Activated CD4-positive, alpha-beta memory T cell treated with anti-CD3 and anti-CD28 coated beads for 36 hours (primary cell): Measurements from ENCODE around the gene TMTC4. TPM values are rescaled to one million over a fixed set of nuclear protein-coding genes. Genes with fewer than 3 reads are reported as not detected.

Experiments used
- CTCF ChIA-PET: fragments of 350-600 bp; sonication (Branson Sonifier 250); formaldehyde crosslinking; loops from one replicate; lab custom pipeline; 2021; ENCODE audit warnings: antibody characterized with exemption, inconsistent platforms; lab: Charles Lee
- POLR2A ChIA-PET: fragments of 350-600 bp; sonication (Branson Sonifier 250); formaldehyde crosslinking; loops from one replicate; lab custom pipeline; 2021; ENCODE audit warnings: antibody characterized with exemption; lab: Charles Lee
- DNase-seq: peaks from one replicate; pipeline ENCODE4 v3.0.0-alpha.2; 2020
- H3K27ac Mint-ChIP-seq: one replicate; pipeline ENCODE4 v1.8.0; 2021; ENCODE audit warnings: mixed read lengths
- H3K27me3 Mint-ChIP-seq: one replicate; pipeline ENCODE4 v1.8.0; 2021; ENCODE audit warnings: mixed read lengths
- H3K36me3 Mint-ChIP-seq: one replicate; pipeline ENCODE4 v1.8.0; 2021; ENCODE audit warnings: mixed read lengths
- H3K4me1 Mint-ChIP-seq: one replicate; pipeline ENCODE4 v1.8.0; 2021; ENCODE audit warnings: low read depth, mixed read lengths
- H3K4me3 Mint-ChIP-seq: one replicate; pipeline ENCODE4 v1.8.0; 2021; ENCODE audit warnings: mild to moderate bottlenecking, mixed read lengths
- H3K9me3 Mint-ChIP-seq: one replicate; pipeline ENCODE4 v1.8.0; 2021; ENCODE audit warnings: mixed read lengths
- intact Hi-C: fragments of 100-400 bp; cut with micrococcal nuclease; formaldehyde crosslinking; loops from one replicate; pipeline ENCODE4 v1.15.1; 2023
- total RNA-seq, 2 experiments: library from RNA; stranded (reverse); gene quantifications; one replicate each; pipeline ENCODE4 v1.2.3, GENCODE V29; 2021

TMTC4 gene
- total RNA-seq, 2 experiments from 2014 or later: 14.4 to 14.7 TPM

DNA sequence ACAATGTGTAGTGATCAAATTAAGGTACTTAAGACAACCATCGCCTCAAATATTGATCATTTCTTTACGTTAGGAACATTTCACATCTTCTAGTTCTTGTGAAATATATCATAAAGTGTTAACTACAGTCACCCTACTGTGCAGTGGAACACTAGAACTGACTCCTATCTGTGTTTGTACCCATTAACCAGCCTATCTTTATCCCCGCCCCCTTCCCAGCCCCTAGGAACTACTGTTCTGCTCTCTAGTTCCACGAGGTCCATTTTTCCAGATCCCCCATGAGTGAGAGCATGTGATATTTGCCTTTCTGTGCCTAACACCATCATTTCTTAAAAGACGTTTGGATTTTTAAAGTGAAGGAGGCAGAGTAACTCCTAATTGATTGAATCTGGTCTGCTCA is 61.6 kb downstream of the TMTC4 start:
- H3K4me1 Mint-ChIP-seq: peaks cover 21% of the 10 kb centered on the region
- H3K9me3 Mint-ChIP-seq: no peaks in the 10 kb centered on the region
- intact Hi-C loops: no loop called here
- no peak overlapping the region for H3K4me3 Mint-ChIP-seq
- DNase-seq: no peak
- CTCF ChIA-PET: no interaction called here
- POLR2A ChIA-PET: no interaction called here
- H3K27me3 Mint-ChIP-seq: no peaks in the 10 kb centered on the region
- peaks cover 23% of the 10 kb centered on the region for H3K36me3 Mint-ChIP-seq
- H3K27ac Mint-ChIP-seq: no peak overlapping the region

DNA sequence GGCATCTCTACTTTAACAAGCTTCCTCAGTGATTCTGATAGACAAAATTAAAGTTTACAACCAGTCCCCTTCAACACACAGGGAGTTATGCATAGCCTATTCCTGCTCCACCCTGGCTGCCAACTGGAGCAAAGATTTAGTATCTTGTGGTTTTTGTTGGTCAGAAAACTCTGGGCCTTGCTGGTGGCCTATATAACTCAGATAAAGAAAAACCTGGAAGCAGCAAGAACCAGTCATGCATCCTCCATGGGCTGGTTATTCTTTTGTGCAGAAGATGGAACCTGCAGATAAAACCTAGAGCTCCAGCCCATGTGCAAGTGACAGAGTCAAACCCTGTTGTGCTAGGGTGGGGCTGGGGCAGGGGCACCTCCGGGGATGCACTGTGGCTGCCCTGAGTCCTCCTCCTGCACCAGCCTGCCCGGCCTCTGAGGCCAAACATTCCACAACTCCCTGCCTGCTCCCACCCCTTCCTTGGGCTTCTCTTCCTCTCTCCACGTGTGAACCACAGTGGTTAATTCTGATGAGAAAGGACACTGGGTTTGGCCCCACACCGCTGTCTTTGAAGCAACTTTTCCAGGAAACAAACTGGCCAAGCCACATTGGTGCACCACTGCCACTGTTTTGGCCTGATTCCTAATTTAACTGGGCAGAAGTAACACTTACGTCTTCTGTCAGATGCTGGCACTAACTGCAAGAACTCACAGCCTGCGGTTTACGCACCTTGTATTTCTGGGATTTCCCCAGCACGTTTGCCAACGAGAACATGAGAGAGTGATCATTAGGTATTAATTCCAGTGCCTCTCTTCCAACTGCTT is 62.7 kb downstream of the TMTC4 start:
- peaks cover 22% of the 10 kb centered on the region for H3K4me1 Mint-ChIP-seq
- H3K27ac Mint-ChIP-seq: no peak overlapping the region
- POLR2A ChIA-PET: no interaction called here
- H3K27me3 Mint-ChIP-seq: no peaks in the 10 kb centered on the region
- intact Hi-C loops: no loop called here
- no peak overlapping the region for H3K4me3 Mint-ChIP-seq
- CTCF ChIA-PET: no interaction called here
- peak; percentile 21 for DNase-seq
- H3K9me3 Mint-ChIP-seq: no peaks in the 10 kb centered on the region
- peaks cover 22% of the 10 kb centered on the region for H3K36me3 Mint-ChIP-seq

DNA sequence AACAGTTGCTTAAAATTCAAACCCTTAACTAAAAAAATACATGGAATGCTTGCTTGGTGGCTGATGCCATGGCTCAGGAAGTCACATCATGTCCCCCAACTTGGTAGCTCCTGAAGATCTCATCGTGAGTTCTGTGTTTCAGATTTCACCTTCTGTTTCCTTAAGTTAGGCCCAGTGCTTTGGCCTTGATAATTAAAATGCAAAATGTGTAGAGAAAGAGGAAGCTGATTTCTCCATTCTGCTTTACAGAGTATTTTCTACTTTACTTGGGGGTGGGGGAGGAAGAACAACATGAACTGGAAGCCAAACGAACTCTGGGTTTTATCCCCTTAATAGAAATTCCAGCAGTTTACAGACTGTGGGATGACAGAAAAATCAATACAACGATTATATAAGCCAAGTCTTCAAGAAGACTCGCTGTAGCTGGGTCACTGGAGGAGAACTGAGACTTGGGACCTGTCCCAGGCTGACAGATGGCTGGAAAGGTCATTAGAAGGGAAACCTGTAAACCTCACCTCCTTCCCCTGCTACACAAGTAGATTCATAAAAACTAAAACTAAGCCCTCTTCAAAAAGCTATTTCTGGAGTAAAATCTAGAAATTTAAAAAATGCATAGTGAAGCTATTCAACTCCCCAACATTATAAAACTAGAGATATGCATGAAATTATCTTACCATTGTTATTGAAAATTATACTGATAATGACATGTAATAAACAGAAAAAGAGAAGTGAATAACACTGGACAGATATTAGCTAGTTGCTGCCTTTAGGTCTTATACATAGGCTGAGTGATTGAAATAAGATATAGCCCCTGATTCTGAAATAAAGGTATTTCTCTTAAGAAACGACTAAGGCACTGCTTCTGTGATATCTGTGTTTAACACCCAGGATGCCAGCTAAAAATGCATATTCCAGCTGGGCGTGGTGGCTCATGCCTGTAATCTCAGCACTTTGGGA is 63.9 kb downstream of the TMTC4 start:
- no peak for DNase-seq
- Mint-ChIP-seq H3K9me3 (no peaks in the 10 kb centered on the region), H3K4me1 (peaks cover 22% of the 10 kb centered on the region), H3K4me3 (no peak overlapping the region), H3K36me3 (peaks cover 22% of the 10 kb centered on the region), H3K27me3 (no peaks in the 10 kb centered on the region), H3K27ac (no peak overlapping the region)
- intact Hi-C loops: no loop called here
- POLR2A ChIA-PET: no interaction called here
- CTCF ChIA-PET: interaction anchor here (1.0 to 1.3 kb wide), 2 partner anchors 20 to 38 kb away, joined by 3 read pairs; no protein-coding TSS in a partner anchor

DNA sequence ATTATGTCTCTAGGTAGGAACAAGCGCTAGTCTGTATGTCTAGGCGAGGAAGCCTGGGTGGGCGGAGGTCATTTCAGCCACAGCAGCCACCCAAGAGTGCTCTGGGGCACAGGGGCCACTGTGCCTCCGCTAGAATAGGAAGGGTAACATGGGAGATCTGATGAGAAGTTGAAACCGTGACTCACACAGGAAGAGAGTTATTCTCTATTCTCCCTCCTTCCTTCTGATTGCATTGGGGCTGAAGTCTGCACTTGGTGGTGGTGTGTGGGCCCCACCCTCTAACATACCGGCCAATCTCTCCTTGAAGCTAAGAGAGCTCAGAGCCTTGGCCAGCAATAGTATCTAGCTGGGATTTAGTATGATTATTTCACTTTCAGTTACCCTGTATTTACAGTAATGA is 65.7 kb downstream of the TMTC4 start:
- peaks cover 22% of the 10 kb centered on the region for H3K36me3 Mint-ChIP-seq
- CTCF ChIA-PET: interaction anchor here (0.5 to 1.4 kb wide), 2 partner anchors 21 to 48 kb away, joined by 4 to 9 read pairs; no protein-coding TSS in a partner anchor
- no peaks in the 10 kb centered on the region for H3K9me3 Mint-ChIP-seq
- peak; percentile 38 for DNase-seq
- POLR2A ChIA-PET: no interaction called here
- H3K27me3 Mint-ChIP-seq: no peaks in the 10 kb centered on the region
- peaks cover 22% of the 10 kb centered on the region for H3K4me1 Mint-ChIP-seq
- intact Hi-C loops: loop anchor here (2.0 kb wide), 1 partner anchor 20 kb away; the partner anchor contains the start of gene GGACT
- H3K4me3 Mint-ChIP-seq: no peak overlapping the region
- H3K27ac Mint-ChIP-seq: no peak overlapping the region

DNA sequence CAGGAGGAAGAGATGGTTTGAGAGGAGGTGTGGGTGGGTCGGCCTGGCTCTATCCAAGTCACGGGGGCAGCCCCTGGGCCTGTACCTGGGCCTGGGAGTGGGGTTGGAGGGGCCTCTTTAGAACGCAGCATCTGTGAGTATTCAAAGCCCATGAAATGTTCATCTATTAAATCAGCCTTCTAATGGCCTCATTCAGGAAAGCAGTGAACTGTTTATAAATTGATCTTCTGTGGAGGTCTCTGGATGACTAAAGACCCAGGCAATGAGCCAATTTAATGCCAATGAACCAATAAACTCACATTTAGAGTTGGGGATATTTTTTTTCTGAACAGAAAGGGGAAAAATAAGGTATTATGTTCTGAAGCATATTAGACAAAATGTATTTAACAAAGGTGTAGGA is 66.1 kb downstream of the TMTC4 start:
- intact Hi-C loops: loop anchor here (2.0 kb wide), 1 partner anchor 20 kb away; the partner anchor contains the start of gene GGACT
- Mint-ChIP-seq H3K9me3 (no peaks in the 10 kb centered on the region), H3K27me3 (no peaks in the 10 kb centered on the region), H3K4me1 (peaks cover 22% of the 10 kb centered on the region), H3K4me3 (no peak overlapping the region), H3K27ac (no peak overlapping the region), H3K36me3 (peaks cover 22% of the 10 kb centered on the region)
- CTCF ChIA-PET: interaction anchor here (1.4 kb wide), 1 partner anchor 21 kb away, joined by 9 read pairs; no protein-coding TSS in a partner anchor
- no peak for DNase-seq
- POLR2A ChIA-PET: no interaction called here

DNA sequence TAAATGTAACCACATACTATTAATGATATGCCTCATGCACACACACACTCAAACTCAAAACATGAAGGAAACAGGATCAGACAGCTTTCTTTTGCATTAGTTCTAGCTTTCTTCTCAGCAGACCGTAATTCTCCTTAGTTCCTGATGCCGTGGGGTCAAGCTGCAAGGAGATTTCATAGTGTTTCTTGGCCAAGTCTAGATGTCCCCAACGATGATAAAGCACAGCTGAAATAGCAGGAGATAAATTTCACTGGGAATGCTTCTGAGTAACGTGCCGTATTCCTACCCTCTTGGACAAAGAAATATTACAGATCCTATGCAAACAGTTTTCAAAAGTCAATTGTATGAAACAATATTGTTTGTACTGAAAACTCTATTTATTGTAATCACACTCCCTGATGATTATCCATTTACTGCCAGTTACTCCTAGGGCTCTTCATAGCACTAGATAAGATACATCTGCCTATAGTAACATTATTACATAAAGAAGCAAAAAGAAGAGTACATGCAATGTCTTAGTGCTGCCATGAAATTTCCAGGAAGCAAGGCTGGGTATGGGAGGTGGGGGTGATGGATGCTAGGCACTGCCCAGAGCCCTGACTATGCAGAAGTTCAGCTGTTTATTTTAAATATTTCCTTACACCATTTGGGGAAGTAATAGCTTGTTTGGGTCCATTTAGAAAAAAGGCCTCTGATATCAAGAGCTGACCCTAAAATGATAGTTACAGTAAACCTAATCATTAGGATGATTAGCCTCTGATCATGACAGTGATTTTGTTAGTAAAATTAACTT is 69.5 kb downstream of the TMTC4 start:
- Mint-ChIP-seq H3K4me1 (peaks cover 13% of the 10 kb centered on the region), H3K4me3 (no peak overlapping the region), H3K9me3 (no peaks in the 10 kb centered on the region), H3K27ac (no peak overlapping the region), H3K27me3 (no peaks in the 10 kb centered on the region), H3K36me3 (peaks cover 5% of the 10 kb centered on the region)
- ChIA-PET POLR2A (no interaction called here), CTCF (interaction anchor here (0.7 kb wide), 1 partner anchor 69 kb away, joined by 3 read pairs; the partner anchor contains the start of gene TMTC4)
- intact Hi-C loops: no loop called here
- no peak for DNase-seq

DNA sequence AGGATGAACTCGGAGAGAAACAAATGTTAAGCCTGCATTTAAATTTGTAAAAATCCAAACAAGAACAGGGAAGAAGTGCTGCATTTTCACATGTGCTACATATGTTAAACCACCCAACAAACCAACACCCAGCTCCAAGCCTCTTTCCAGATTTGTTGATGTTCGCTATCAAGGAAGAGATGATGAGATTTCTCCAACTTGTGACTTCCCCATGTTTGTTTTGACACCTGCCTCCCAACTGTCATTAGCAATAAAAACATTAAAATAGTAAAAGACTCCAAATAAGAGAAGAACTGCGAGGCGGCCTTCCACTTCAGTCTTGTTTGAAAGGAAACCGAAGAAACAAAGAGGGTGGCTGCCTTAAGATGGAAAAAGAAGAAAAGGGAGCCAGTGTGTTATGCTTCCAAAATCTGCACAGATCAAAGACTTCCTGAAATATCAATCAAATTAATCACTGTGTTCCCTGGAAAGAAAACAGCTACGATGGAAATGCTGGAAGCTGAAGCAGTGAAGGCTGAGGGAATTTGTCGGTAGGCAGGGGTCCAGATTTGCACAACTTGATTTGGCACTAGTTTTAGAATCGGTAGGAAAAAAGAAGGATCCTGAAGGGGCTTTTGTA is 72.0 kb downstream of the TMTC4 start:
- H3K27me3 Mint-ChIP-seq: no peaks in the 10 kb centered on the region
- H3K4me3 Mint-ChIP-seq: no peak overlapping the region
- no peak for DNase-seq
- intact Hi-C loops: no loop called here
- H3K27ac Mint-ChIP-seq: no peak overlapping the region
- CTCF ChIA-PET: interaction anchor here (1.8 kb wide), 1 partner anchor 29 kb away, joined by 8 read pairs; no protein-coding TSS in a partner anchor
- H3K9me3 Mint-ChIP-seq: no peaks in the 10 kb centered on the region
- H3K4me1 Mint-ChIP-seq: no peaks in the 10 kb centered on the region
- POLR2A ChIA-PET: no interaction called here
- H3K36me3 Mint-ChIP-seq: peaks cover 3% of the 10 kb centered on the region

DNA sequence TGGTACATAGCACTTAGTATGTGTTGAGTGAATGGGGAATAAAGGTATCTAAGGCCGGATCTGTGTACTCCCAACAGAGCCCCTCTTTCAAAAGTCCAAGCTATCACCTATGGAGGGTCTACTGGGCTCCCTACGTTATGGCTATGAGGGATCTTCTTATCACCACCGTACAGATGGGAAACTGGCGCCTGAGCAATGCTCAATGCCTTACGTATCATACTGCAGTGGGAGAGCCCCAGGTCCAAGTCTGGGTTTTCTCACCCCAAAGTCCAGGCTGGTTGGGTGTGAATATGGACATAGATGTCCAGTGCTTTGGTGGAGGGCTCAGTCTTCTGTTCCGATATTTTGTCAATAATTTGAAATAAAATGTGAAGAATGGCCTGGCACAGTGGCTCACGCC is 72.9 kb downstream of the TMTC4 start:
- H3K9me3 Mint-ChIP-seq: no peaks in the 10 kb centered on the region
- H3K27ac Mint-ChIP-seq: no peak overlapping the region
- H3K4me1 Mint-ChIP-seq: no peaks in the 10 kb centered on the region
- no peaks in the 10 kb centered on the region for H3K36me3 Mint-ChIP-seq
- intact Hi-C loops: no loop called here
- POLR2A ChIA-PET: no interaction called here
- DNase-seq: no peak
- CTCF ChIA-PET: interaction anchor here (1.8 kb wide), 1 partner anchor 29 kb away, joined by 8 read pairs; no protein-coding TSS in a partner anchor
- peaks cover under 1% of the 10 kb centered on the region for H3K27me3 Mint-ChIP-seq
- no peak overlapping the region for H3K4me3 Mint-ChIP-seq

DNA sequence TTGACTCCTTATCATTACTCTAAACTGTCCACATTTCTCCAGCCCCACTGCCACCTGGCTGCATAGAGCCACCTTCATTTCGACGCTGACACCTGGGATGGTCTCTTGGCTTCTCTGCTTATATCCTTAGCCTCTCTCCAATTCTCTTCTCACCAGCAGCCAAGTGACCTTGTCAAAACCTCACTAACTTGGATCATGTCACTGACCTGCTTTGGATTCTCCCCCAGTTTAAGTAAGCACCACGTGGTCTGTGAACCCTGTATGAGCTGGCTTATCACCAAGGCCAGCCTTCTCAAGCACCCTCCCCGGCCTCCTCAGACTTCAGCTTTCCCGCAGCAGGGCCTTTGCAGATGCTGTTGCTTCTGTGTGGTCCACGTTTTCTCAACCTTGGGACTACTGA is 73.7 kb downstream of the TMTC4 start:
- Mint-ChIP-seq H3K4me3 (no peak overlapping the region), H3K36me3 (no peaks in the 10 kb centered on the region), H3K27ac (no peak overlapping the region), H3K4me1 (no peaks in the 10 kb centered on the region), H3K27me3 (peaks cover 2% of the 10 kb centered on the region), H3K9me3 (no peaks in the 10 kb centered on the region)
- POLR2A ChIA-PET: no interaction called here
- CTCF ChIA-PET: no interaction called here
- no peak for DNase-seq
- intact Hi-C loops: no loop called here

DNA sequence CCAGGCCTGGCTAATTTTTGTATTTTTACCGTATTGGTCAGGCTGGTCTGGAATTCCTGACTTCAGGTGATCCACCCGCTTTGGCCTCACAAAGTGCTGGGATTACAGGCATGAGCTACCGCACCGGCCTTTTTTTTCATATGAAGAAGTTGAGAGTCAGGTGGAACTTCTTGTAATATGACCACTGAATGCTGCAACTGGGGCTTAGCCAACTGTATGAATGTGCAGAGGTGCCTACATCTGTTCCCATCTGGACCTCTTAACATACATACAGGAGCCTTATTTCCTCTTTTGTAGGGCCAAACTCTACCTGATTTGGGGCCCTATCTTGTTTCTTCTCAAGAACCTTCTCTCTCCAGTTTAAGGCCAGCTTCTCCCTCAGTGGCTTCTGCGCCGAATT is 74.1 kb downstream of the TMTC4 start:
- Mint-ChIP-seq H3K4me1 (no peaks in the 10 kb centered on the region), H3K4me3 (no peak overlapping the region), H3K27me3 (peaks cover 3% of the 10 kb centered on the region), H3K27ac (no peak overlapping the region), H3K36me3 (no peaks in the 10 kb centered on the region), H3K9me3 (no peaks in the 10 kb centered on the region)
- CTCF ChIA-PET: no interaction called here
- DNase-seq: no peak
- POLR2A ChIA-PET: no interaction called here
- intact Hi-C loops: no loop called here

DNA sequence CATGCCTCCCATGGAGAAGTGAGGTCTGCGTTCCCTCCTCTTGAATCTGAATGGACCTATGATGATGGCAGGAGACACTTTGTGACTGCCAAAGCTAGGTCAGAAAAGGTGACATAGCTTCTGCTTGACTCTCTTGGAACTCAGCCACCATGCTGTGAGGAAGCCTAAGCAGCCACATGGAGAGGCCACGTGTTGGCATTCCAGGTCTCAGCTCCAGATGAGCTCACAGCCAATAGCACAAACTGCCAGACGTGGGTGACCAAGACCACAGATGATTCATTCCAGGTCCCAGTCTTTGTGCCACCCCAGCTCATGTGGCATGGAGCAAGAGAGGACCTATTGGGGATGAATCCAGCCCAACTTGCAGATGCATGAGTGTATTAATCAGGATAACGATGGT is 77.3 kb downstream of the TMTC4 start:
- Mint-ChIP-seq H3K4me1 (no peaks in the 10 kb centered on the region), H3K9me3 (no peaks in the 10 kb centered on the region), H3K27me3 (peaks cover 3% of the 10 kb centered on the region), H3K36me3 (no peaks in the 10 kb centered on the region), H3K27ac (no peak overlapping the region), H3K4me3 (no peak overlapping the region)
- CTCF ChIA-PET: no interaction called here
- DNase-seq: no peak
- intact Hi-C loops: no loop called here
- POLR2A ChIA-PET: no interaction called here
